Measurements from ENCODE around the gene CCNY.
A peak's percentile ranks its signal among the peaks of the same experiment; 100 is the strongest.
"Not testable (repeated sequence)": the region's sequence is repeated elsewhere in the genome, so short reads cannot be mapped to it uniquely, and the experiment has no call there.

CCNY gene

DNA sequence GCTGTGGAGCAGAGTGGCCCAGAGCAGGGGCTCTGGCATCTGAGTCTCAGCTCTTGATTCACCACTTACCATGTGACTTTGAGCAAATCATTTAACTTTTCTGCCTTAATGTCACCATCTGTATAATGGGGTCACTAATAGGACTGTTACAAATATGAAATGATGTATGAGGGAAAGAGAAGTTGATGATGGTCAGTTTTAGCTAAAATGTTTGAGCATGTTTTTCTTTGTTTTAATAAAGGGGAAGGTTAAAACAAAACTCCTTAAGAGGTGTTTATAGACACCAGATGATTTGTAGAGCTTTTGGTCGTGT, 81.0 kb downstream of the CCNY start:
- peaks cover 28 to 29% of the 10 kb centered on the region in 2 experiments for H3K4me1 ChIP-seq (ENCODE audit: control insufficient read depth in 1 of 2, insufficient read depth in 1 of 2, low read depth in 1 of 2, low read length in 1 of 2)
- no peak for TF ChIP-seq CTCF (IDR thresholded peaks at IDR 0.05)
- no peaks in the 10 kb centered on the region for H3K27me3 ChIP-seq
- H3K4me3 ChIP-seq (ENCODE audit: low read depth in 1 of 2, low read length in 1 of 2): no peak overlapping the region
- H3K27ac ChIP-seq: peak overlapping the region; percentile 36
- no peaks in the 10 kb centered on the region for H3K9me3 ChIP-seq
- no peaks in the 10 kb centered on the region for H3K36me3 ChIP-seq

DNA sequence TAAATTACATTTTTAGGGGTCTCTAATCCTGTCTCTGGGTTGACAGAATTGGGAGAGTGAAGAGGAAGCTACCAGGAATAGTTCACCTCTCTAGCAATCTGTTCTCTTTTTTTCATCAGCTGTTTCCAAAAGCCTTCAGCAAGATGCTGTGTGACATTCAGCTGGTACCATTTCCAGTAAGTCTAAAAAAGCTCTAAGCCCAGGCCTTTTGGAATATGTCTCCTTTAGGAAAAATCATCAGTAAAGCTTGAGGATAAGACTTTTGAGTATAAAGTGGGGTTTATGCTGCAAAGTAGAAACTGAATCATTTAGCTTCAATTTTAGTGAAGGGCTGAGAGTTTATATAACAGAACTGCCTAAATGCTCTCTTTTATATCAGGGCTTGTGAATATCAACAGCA, 81.5 kb downstream of the CCNY start:
- Histone ChIP-seq H3K4me1 (ENCODE audit: control insufficient read depth in 1 of 2, insufficient read depth in 1 of 2, low read depth in 1 of 2, low read length in 1 of 2) (peaks cover 22 to 25% of the 10 kb centered on the region in 2 experiments), H3K27ac (peak overlapping the region; percentile 36)
- TF ChIP-seq CTCF (IDR thresholded peaks at IDR 0.05): no peak

DNA sequence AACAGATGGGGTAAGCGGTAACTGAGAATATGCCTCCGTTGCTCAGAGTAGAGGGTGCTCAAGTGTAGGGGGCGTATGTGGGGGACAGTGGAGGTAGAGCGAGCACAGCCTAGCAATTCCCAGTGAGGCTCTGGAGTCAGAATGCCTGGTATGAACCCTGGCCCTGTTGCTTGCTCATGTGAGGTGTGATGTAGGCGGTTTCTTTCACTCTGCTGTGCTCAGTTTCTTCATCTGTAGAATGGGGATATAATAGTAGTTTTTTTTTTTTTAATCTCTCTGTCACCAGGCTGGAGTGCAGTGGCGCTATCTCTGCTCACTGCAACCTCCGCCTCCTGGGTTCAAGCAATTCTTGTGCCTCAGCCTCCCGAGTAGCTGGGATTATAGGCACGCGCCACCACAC, 82.3 kb downstream of the CCNY start:
- peaks cover 15 to 17% of the 10 kb centered on the region in 2 experiments for H3K4me1 ChIP-seq (ENCODE audit: control insufficient read depth in 1 of 2, insufficient read depth in 1 of 2, low read depth in 1 of 2, low read length in 1 of 2)
- H3K9me3 ChIP-seq; H3K27me3 ChIP-seq; H3K4me3 ChIP-seq (ENCODE audit: low read depth in 1 of 2, low read length in 1 of 2); H3K27ac ChIP-seq; H3K36me3 ChIP-seq: not testable (repeated sequence)

More for the DNA sequence above, 81.5 kb downstream of the CCNY start:
- Histone ChIP-seq H3K9me3 (no peaks in the 10 kb centered on the region), H3K36me3 (no peaks in the 10 kb centered on the region), H3K4me3 (ENCODE audit: low read depth in 1 of 2, low read length in 1 of 2) (no peak overlapping the region), H3K27me3 (no peaks in the 10 kb centered on the region)

DNA sequence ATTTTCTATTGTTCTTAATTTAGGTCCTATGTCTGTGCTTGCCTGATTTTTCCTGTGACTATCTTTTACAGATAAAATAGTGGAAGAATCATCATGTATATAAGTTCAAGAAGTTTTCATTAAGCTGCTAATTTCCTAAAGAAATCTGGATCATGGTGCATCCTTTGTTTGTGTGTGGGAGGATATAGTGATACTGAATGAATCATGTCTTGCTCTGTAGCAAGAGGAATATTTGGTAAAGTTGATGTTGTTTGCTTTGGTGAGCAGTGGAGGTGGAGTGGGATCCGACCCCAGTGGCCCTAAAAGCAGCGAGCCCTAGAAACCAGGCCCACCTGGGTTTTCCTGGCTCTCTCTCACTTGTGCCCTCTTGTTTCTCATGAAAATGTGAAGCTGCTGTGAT, 83.7 kb downstream of the CCNY start:
- no peak for TF ChIP-seq CTCF (IDR thresholded peaks at IDR 0.05)
- no peak overlapping the region for H3K27ac ChIP-seq
- H3K9me3 ChIP-seq: no peaks in the 10 kb centered on the region
- peaks cover under 1 to 7% of the 10 kb centered on the region in 2 experiments for H3K4me1 ChIP-seq (ENCODE audit: control insufficient read depth in 1 of 2, insufficient read depth in 1 of 2, low read depth in 1 of 2, low read length in 1 of 2)
- no peaks in the 10 kb centered on the region for H3K36me3 ChIP-seq
- no peaks in the 10 kb centered on the region for H3K27me3 ChIP-seq
- no peak overlapping the region for H3K4me3 ChIP-seq (ENCODE audit: low read depth in 1 of 2, low read length in 1 of 2)

GRCh38 chr10:35420827-35421552, 84.7 kb downstream of the CCNY start:
- no peaks in the 10 kb centered on the region for H3K36me3 ChIP-seq
- no peaks in the 10 kb centered on the region for H3K9me3 ChIP-seq
- no peak overlapping the region for H3K27ac ChIP-seq
- no peak for TF ChIP-seq CTCF (IDR thresholded peaks at IDR 0.05)
- H3K27me3 ChIP-seq: no peaks in the 10 kb centered on the region
- H3K4me1 ChIP-seq (ENCODE audit: control insufficient read depth in 1 of 2, insufficient read depth in 1 of 2, low read depth in 1 of 2, low read length in 1 of 2): peaks cover 2 to 14% of the 10 kb centered on the region in 2 experiments
- no peak overlapping the region for H3K4me3 ChIP-seq (ENCODE audit: low read depth in 1 of 2, low read length in 1 of 2)

GRCh38 chr10:35421553-35422178, 85.4 kb downstream of the CCNY start:
- Histone ChIP-seq H3K36me3 (no peaks in the 10 kb centered on the region), H3K9me3 (no peaks in the 10 kb centered on the region), H3K27me3 (no peaks in the 10 kb centered on the region), H3K27ac (no peak overlapping the region), H3K4me3 (ENCODE audit: low read depth in 1 of 2, low read length in 1 of 2) (no peak overlapping the region), H3K4me1 (ENCODE audit: control insufficient read depth in 1 of 2, insufficient read depth in 1 of 2, low read depth in 1 of 2, low read length in 1 of 2) (peaks cover 9 to 21% of the 10 kb centered on the region in 2 experiments)
- TF ChIP-seq CTCF (IDR thresholded peaks at IDR 0.05): no peak

All from neutrophil (primary cell).